NCI-H1105 (cell line): ENCODE measurements around the gene FAM219B.
A peak's percentile ranks its signal among the peaks of the same experiment; 100 is the strongest.
"Not testable (repeated sequence)": the region's sequence is repeated elsewhere in the genome, so short reads cannot be mapped to it uniquely, and the experiment has no call there.

ENCODE experiments used
- DNase-seq: peaks from one replicate; lab custom pipeline; 2025; lab: John Stamatoyannopoulos, UW

FAM219B gene

GRCh38 chr15:74906450-74907162, at the start of gene FAM219B:
Gene FAM219B, minus strand, starts transcription at chr15:74906851. Its CDS starts 51 bp downstream, at chr15:74906800.
- DNase-seq, result peak; percentile 54

- DNase-seq, result no peak
Measured at GRCh38 chr15:74955796-74956647, 49.4 kb upstream of the FAM219B start.

GRCh38 chr15:74955017-74955416, 48.4 kb upstream of the FAM219B start:
- no peak for DNase-seq

- DNase-seq, result no peak
Measured at GRCh38 chr15:74954515-74954914, 47.9 kb upstream of the FAM219B start.

GRCh38 chr15:74951006-74951405, 44.4 kb upstream of the FAM219B start:
- no peak for DNase-seq

GRCh38 chr15:74950078-74950908, 43.6 kb upstream of the FAM219B start:
- peak; percentile 20 for DNase-seq

- peak; percentile 81 for DNase-seq
Measured at GRCh38 chr15:74937590-74938371, 31.1 kb upstream of the FAM219B start, which contains the start of gene COX5A. Gene COX5A, minus strand, starts transcription at chr15:74938073. Its CDS starts 59 bp downstream, at chr15:74938014.

GRCh38 chr15:74937272-74937589, 30.6 kb upstream of the FAM219B start:
- no peak for DNase-seq

GRCh38 chr15:74935193-74935592, 28.5 kb upstream of the FAM219B start:
- DNase-seq, result not testable (repeated sequence)

- no peak for DNase-seq
Measured at GRCh38 chr15:74933573-74933972, 26.9 kb upstream of the FAM219B start.

GRCh38 chr15:74928771-74929198, 22.1 kb upstream of the FAM219B start:
- no peak for DNase-seq

- no peak for DNase-seq
Measured at GRCh38 chr15:74924525-74924924, 17.9 kb upstream of the FAM219B start.

GRCh38 chr15:74920456-74920855, 13.8 kb upstream of the FAM219B start:
- DNase-seq, result no peak

- no peak for DNase-seq
Measured at GRCh38 chr15:74917676-74918075, 11.0 kb upstream of the FAM219B start.

- not testable (repeated sequence) for DNase-seq
Measured at GRCh38 chr15:74913799-74914198, 7.1 kb upstream of the FAM219B start.

- no peak for DNase-seq
Measured at GRCh38 chr15:74913041-74913440, 6.4 kb upstream of the FAM219B start.

- DNase-seq, result no peak
Measured at GRCh38 chr15:74908635-74909034, 2.0 kb upstream of the FAM219B start.

GRCh38 chr15:74907163-74907870, 666 bp upstream of the FAM219B start:
- DNase-seq, result no peak

GRCh38 chr15:74906067-74906449, 593 bp downstream of the FAM219B start:
- DNase-seq, result no peak

- no peak for DNase-seq
Measured at GRCh38 chr15:74904190-74904805, 2.4 kb downstream of the FAM219B start.
